HEK293 (cell line): ENCODE results near the gene B3GNT8.

Experiments
- CTCF ChIA-PET: fragments of 350-600 bp; formaldehyde crosslinking; extraction: SDS; loops from one replicate; lab custom pipeline; 2021; ENCODE audit warnings: antibody characterized with exemption; lab: Yijun Ruan, JAX
- POLR2A ChIA-PET: fragments of 300-600 bp; formaldehyde crosslinking; extraction: SDS; loops from one replicate; lab custom pipeline; 2020; ENCODE audit warnings: antibody characterized with exemption, inconsistent platforms; lab: Yijun Ruan, JAX
- H3K27ac ChIP-seq: fragments of 200-500 bp; sonication (Bioruptor generic); 2 replicates; pipeline ENCODE4 v1.5.1; 2014; ENCODE audit warnings: low read depth, low read length, control low read depth, inconsistent platforms; ENCODE audit errors: extremely low read depth
- H3K36me3 ChIP-seq, 2 experiments: fragments of 200-500 bp in 1 of 2; sonication (Bioruptor generic) in 1 of 2; 1 replicate in 1 of 2; 2 replicates in 1 of 2; pipeline ENCODE4 v1.5.1; 2014 to 2017; ENCODE audit warnings: inconsistent platforms in 2 of 2, low read length in 2 of 2; ENCODE audit not compliant: control insufficient read depth in 2 of 2, insufficient read depth in 1 of 2
- H3K4me1 ChIP-seq: fragments of 200-500 bp; sonication (Bioruptor generic); 2 replicates; pipeline ENCODE4 v1.5.1; 2014; ENCODE audit warnings: mild to moderate bottlenecking, low read length, inconsistent platforms; ENCODE audit not compliant: control insufficient read depth, insufficient read depth
- H3K4me3 ChIP-seq: 2 replicates; pipeline ENCODE4 v1.5.1; 2011; ENCODE audit warnings: low read depth, mild to moderate bottlenecking, control low read depth, low read length, moderate library complexity
- H3K9me3 ChIP-seq: fragments of 200-500 bp; sonication (Bioruptor generic); 2 replicates; pipeline ENCODE4 v1.5.1; 2014; ENCODE audit warnings: low read depth, low read length, inconsistent platforms; ENCODE audit not compliant: control insufficient read depth, insufficient read depth
- GLIS1 ChIP-seq: fragments of 450-650 bp; formaldehyde crosslinking; IDR thresholded peaks from 2 replicates; pipeline ENCODE4 v1.5.1; 2016; ENCODE audit warnings: missing biosample characterization, missing genetic modification characterization
- GLIS2 ChIP-seq: fragments of 450-650 bp; formaldehyde crosslinking; IDR thresholded peaks from 2 replicates; pipeline ENCODE4 v1.5.1; 2016; ENCODE audit warnings: missing biosample characterization, missing genetic modification characterization
- HOXC10 ChIP-seq: sonication (generic); formaldehyde crosslinking; IDR thresholded peaks from 2 replicates; pipeline ENCODE4 v1.8.1; 2023; ENCODE audit warnings: mild to moderate bottlenecking, missing genetic modification reagents
- IKZF3 ChIP-seq: fragments of 450-650 bp; IDR thresholded peaks from 2 replicates; pipeline ENCODE4 v1.5.0; 2018; ENCODE audit warnings: missing biosample characterization, mild to moderate bottlenecking, missing genetic modification characterization, moderate library complexity
- KLF1 ChIP-seq: fragments of 450-650 bp; formaldehyde crosslinking; IDR thresholded peaks from 2 replicates; pipeline ENCODE4 v1.5.1; 2016; ENCODE audit warnings: missing biosample characterization, missing genetic modification characterization
- KLF17 ChIP-seq: fragments of 450-650 bp; formaldehyde crosslinking; IDR thresholded peaks from 2 replicates; pipeline ENCODE4 v1.5.1; 2016; ENCODE audit warnings: missing biosample characterization, missing genetic modification characterization
- KLF7 ChIP-seq: fragments of 450-650 bp; formaldehyde crosslinking; IDR thresholded peaks from 2 replicates; pipeline ENCODE4 v1.5.1; 2016; ENCODE audit warnings: missing biosample characterization, missing genetic modification characterization, borderline replicate concordance
- KLF9 ChIP-seq: fragments of 450-650 bp; formaldehyde crosslinking; IDR thresholded peaks from 2 replicates; pipeline ENCODE4 v1.5.1; 2016; ENCODE audit warnings: missing biosample characterization, missing genetic modification characterization, low read depth
- SP2 ChIP-seq: fragments of 450-650 bp; formaldehyde crosslinking; IDR thresholded peaks from 2 replicates; pipeline ENCODE4 v1.5.1; 2016; ENCODE audit warnings: missing biosample characterization, missing genetic modification characterization
- SP3 ChIP-seq: fragments of 450-650 bp; formaldehyde crosslinking; IDR thresholded peaks from 2 replicates; pipeline ENCODE4 v1.5.1; 2016; ENCODE audit warnings: missing biosample characterization, missing genetic modification characterization
- SP7 ChIP-seq: fragments of 450-650 bp; formaldehyde crosslinking; IDR thresholded peaks from 2 replicates; pipeline ENCODE4 v1.5.1; 2016; ENCODE audit warnings: missing biosample characterization, missing genetic modification characterization
- WT1 ChIP-seq: fragments of 450-650 bp; formaldehyde crosslinking; IDR thresholded peaks from 2 replicates; pipeline ENCODE4 v1.5.1; 2016; ENCODE audit warnings: missing biosample characterization, missing genetic modification characterization
- ZBTB17 ChIP-seq: fragments of 450-650 bp; formaldehyde crosslinking; IDR thresholded peaks from 2 replicates; pipeline ENCODE4 v1.5.1; 2016; ENCODE audit warnings: missing biosample characterization, missing genetic modification characterization
- ZBTB20 ChIP-seq: fragments of 450-650 bp; formaldehyde crosslinking; IDR thresholded peaks from 2 replicates; pipeline ENCODE4 v1.5.1; 2016; ENCODE audit warnings: missing biosample characterization, missing genetic modification characterization
- ZBTB48 ChIP-seq: fragments of 450-650 bp; formaldehyde crosslinking; IDR thresholded peaks from 2 replicates; pipeline ENCODE4 v1.5.1; 2016; ENCODE audit warnings: missing biosample characterization, missing genetic modification characterization
- ZFP69B ChIP-seq: fragments of 450-650 bp; formaldehyde crosslinking; IDR thresholded peaks from 2 replicates; pipeline ENCODE4 v1.5.1; 2016; ENCODE audit warnings: missing biosample characterization, missing genetic modification characterization
- ZIC2 ChIP-seq: fragments of 450-650 bp; formaldehyde crosslinking; IDR thresholded peaks from 2 replicates; pipeline ENCODE4 v1.5.1; 2016; ENCODE audit warnings: missing biosample characterization, missing genetic modification characterization
- ZNF335 ChIP-seq: fragments of 450-650 bp; formaldehyde crosslinking; conservative IDR thresholded peaks from 2 replicates; pipeline ENCODE4 v1.5.1; 2016; ENCODE audit warnings: missing biosample characterization, missing genetic modification characterization
- ZNF600 ChIP-seq: fragments of 450-650 bp; formaldehyde crosslinking; IDR thresholded peaks from 2 replicates; pipeline ENCODE4 v1.5.1; 2016; ENCODE audit warnings: missing biosample characterization, missing genetic modification characterization
- ZNF623 ChIP-seq: fragments of 450-650 bp; formaldehyde crosslinking; IDR thresholded peaks from 2 replicates; pipeline ENCODE4 v1.5.1; 2016; ENCODE audit warnings: missing biosample characterization, missing genetic modification characterization
- ZNF626 ChIP-seq: fragments of 450-650 bp; sonication (Bioruptor Pico); formaldehyde crosslinking; IDR thresholded peaks from 2 replicates; pipeline ENCODE4 v1.5.1; 2018; ENCODE audit warnings: missing biosample characterization, missing genetic modification characterization, inconsistent platforms
- ZNF692 ChIP-seq: fragments of 450-650 bp; formaldehyde crosslinking; IDR thresholded peaks from 2 replicates; pipeline ENCODE4 v1.5.1; 2016; ENCODE audit warnings: missing biosample characterization, missing genetic modification characterization
- ZNF701 ChIP-seq: fragments of 450-650 bp; formaldehyde crosslinking; IDR thresholded peaks from 2 replicates; pipeline ENCODE4 v1.5.1; 2016; ENCODE audit warnings: missing biosample characterization, missing genetic modification characterization
- ZSCAN30 ChIP-seq: fragments of 450-650 bp; IDR thresholded peaks from 2 replicates; pipeline ENCODE4 v1.5.1; 2018; ENCODE audit warnings: missing biosample characterization, mild to moderate bottlenecking, missing genetic modification characterization, moderate library complexity
- ZXDB ChIP-seq: fragments of 450-650 bp; formaldehyde crosslinking; IDR thresholded peaks from 2 replicates; pipeline ENCODE4 v1.5.1; 2016; ENCODE audit warnings: missing biosample characterization, missing genetic modification characterization
- TF ChIP-seq, protein P1 (sequence below): fragments of 450-650 bp; formaldehyde crosslinking; IDR thresholded peaks from 2 replicates; pipeline ENCODE4 v1.5.1; 2017; ENCODE audit warnings: missing biosample characterization, missing genetic modification characterization

B3GNT8 gene, protein sequence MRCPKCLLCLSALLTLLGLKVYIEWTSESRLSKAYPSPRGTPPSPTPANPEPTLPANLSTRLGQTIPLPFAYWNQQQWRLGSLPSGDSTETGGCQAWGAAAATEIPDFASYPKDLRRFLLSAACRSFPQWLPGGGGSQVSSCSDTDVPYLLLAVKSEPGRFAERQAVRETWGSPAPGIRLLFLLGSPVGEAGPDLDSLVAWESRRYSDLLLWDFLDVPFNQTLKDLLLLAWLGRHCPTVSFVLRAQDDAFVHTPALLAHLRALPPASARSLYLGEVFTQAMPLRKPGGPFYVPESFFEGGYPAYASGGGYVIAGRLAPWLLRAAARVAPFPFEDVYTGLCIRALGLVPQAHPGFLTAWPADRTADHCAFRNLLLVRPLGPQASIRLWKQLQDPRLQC

GRCh38 chr19:41426952-41427646 lies at the start of gene B3GNT8:
Gene B3GNT8, minus strand, starts transcription at chr19:41427374. Its CDS starts 596 bp downstream, at chr19:41426778.
- Histone ChIP-seq H3K4me3 (no peak within 1 kb of the TSS), H3K36me3 (peaks cover 10 to 46% of the 10 kb centered on the region in 2 experiments; a peak in 2 of 3 replicates), H3K4me1 (peaks cover 13% of the 10 kb centered on the region), H3K27ac (peak within 1 kb of the TSS; percentile 64), H3K9me3 (no peaks in the 10 kb centered on the region)
- TF ChIP-seq WT1 (tag by site-specific recombination), result no peak; the same call in 1 of the 2 replicates
- TF ChIP-seq ZNF701 (tag by site-specific recombination), result no peak
- peak; percentile 62 for TF ChIP-seq GLIS2 (tag by site-specific recombination)
- TF ChIP-seq, protein P1, sequence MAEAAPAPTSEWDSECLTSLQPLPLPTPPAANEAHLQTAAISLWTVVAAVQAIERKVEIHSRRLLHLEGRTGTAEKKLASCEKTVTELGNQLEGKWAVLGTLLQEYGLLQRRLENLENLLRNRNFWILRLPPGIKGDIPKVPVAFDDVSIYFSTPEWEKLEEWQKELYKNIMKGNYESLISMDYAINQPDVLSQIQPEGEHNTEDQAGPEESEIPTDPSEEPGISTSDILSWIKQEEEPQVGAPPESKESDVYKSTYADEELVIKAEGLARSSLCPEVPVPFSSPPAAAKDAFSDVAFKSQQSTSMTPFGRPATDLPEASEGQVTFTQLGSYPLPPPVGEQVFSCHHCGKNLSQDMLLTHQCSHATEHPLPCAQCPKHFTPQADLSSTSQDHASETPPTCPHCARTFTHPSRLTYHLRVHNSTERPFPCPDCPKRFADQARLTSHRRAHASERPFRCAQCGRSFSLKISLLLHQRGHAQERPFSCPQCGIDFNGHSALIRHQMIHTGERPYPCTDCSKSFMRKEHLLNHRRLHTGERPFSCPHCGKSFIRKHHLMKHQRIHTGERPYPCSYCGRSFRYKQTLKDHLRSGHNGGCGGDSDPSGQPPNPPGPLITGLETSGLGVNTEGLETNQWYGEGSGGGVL (tag by site-specific recombination), result peak; percentile 79
- TF ChIP-seq ZBTB48 (tag by site-specific recombination), result peak; percentile 91
- TF ChIP-seq ZIC2, result peak; percentile 35; the same call in 1 of the 2 replicates
- peak; percentile 78; the same call in 1 of the 2 replicates for TF ChIP-seq ZFP69B (tag by site-specific recombination)
- peak; percentile 61 for TF ChIP-seq KLF9 (tag by site-specific recombination)
- no peak for TF ChIP-seq ZSCAN30
- peak; percentile 49 for TF ChIP-seq GLIS1 (tag by site-specific recombination)
- TF ChIP-seq KLF17 (tag by site-specific recombination), result 0 out of 2 replicates have a peak, but pooled peaks have one; percentile 5
- peak; percentile 51 for TF ChIP-seq IKZF3 (tag by site-specific recombination)
- TF ChIP-seq KLF7 (tag by site-specific recombination), result 0 out of 2 replicates have a peak, but pooled peaks have one; percentile 38
- peak; percentile 30 for TF ChIP-seq KLF1 (tag by site-specific recombination)
- peak; percentile 88 for TF ChIP-seq ZNF692 (tag by site-specific recombination)
- TF ChIP-seq HOXC10, result no peak
- TF ChIP-seq ZNF335 (tag by site-specific recombination), result peak; percentile 84
- peak; percentile 93 for TF ChIP-seq ZBTB20
- 0 out of 2 replicates have a peak, but pooled peaks have one; percentile 7 for TF ChIP-seq SP7 (tag by site-specific recombination)
- TF ChIP-seq ZNF626 (tag by site-specific recombination), result no peak
- peak; percentile 66 for TF ChIP-seq SP3 (tag by site-specific recombination)
- TF ChIP-seq ZNF600 (tag by site-specific recombination), result peak; percentile 58
- no peak for TF ChIP-seq ZNF623 (tag by site-specific recombination)
- peak; percentile 59 for TF ChIP-seq SP2 (tag by site-specific recombination)
- TF ChIP-seq ZXDB (tag by site-specific recombination), result peak; percentile 81
- peak; percentile 64; the same call in 1 of the 2 replicates for TF ChIP-seq ZBTB17 (tag by site-specific recombination)
- POLR2A ChIA-PET, result interaction anchor here (0.6 to 1.9 kb wide), 7 partner anchors 9 to 686 kb away, joined by 3 to 13 read pairs (median 7); partner anchors contain the start of genes B9D2 and DMAC2
- CTCF ChIA-PET, result interaction anchor here (0.7 to 4.2 kb wide), 2 partner anchors 22 to 879 kb away, joined by 3 to 21 read pairs; no protein-coding TSS in a partner anchor
